T1000 (cell line): ENCODE results near the gene RNF214.
A peak's percentile ranks its signal among the peaks of the same experiment; 100 is the strongest.
"Not testable (repeated sequence)": the region's sequence is repeated elsewhere in the genome, so short reads cannot be mapped to it uniquely, and the experiment has no call there.

Experiments
- DNase-seq: peaks from one replicate; lab custom pipeline; 2025; ENCODE audit warnings: mixed read lengths; lab: John Stamatoyannopoulos, UW

RNF214 gene

GRCh38 chr11:117232092-117232878 is at the start of gene RNF214:
Gene RNF214 (plus strand): TSS chr11:117232671. CDS start chr11:117234273, 1,602 bp downstream.
- DNase-seq, result peak; percentile 48

- not testable (repeated sequence) for DNase-seq
Observed at GRCh38 chr11:117183178-117183577, 49.3 kb upstream of the RNF214 start.

GRCh38 chr11:117183724-117184349 is 48.6 kb upstream of the RNF214 start:
- DNase-seq, result no peak

DNA sequence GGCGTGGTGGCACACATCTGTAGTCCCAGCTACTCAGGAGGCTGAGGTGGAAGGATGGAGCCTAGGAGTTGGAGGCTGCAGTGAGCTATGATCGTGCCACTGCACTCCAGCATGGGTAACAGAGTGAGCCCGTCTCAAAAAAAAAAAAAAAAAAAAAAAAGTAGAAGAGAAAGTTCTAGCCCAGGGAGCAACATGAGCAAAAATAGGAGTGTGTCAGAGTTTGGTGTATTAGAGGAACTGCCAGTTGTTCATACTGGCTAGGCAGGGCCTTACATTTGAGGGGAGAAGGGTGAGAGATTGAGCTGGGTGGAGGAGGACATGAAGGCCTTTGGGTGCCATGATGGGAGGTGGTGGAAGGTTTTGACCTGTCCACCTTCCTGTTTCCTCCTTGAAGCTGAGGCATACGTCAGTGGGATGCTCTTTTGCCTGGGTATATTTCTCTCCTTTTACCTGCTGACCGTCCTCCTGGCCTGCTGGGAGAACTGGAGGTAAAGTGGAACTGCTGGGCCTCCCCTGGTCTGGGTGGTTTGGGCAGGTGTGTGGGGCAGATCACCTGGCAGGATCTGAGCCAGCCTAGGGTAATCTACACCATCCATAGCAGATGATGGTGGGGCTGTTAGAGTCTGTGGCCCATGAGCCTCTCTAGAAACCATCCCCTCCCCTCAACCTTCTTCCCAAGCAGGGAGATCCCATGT is 46.6 kb upstream of the RNF214 start:
- no peak for DNase-seq

- no peak for DNase-seq
Observed at GRCh38 chr11:117186431-117186761, 46.1 kb upstream of the RNF214 start.

GRCh38 chr11:117187007-117187406 is 45.5 kb upstream of the RNF214 start:
- no peak for DNase-seq

- DNase-seq, result no peak
Observed at GRCh38 chr11:117187428-117187798, 45.1 kb upstream of the RNF214 start.

DNA sequence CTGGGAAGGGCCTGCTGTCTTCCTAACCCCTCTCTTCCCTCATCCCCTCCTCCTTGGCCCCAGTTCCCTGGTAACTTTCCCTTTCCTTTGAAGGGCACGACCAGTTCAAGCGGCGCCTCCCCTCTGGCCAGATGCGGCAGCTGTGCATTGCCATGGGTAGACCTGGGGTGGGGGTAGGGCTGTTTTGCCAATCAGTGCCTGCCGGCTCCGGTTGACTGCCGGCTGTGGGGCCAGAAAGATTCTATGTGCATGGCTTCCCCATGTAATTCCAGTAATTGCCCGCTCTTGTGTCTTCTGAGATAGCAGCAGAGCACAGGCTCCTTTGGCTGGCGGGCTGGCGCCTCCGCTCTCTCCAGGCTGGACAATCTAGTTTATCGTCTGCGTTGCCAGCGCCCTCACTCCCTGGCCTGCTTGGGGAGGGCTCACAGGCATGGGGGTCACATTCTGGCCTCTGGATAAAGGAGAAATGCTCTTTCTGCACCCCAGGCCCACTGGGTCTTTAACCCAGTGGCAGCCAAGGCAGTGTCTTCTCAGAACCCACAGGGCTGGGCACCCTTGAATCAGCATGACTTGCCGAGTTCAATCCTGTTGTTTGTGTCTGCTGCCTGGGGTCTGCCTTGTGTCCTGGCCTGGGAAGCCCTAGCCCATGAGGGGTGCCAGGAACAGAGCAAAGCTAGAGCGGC is 44.5 kb upstream of the RNF214 start:
- DNase-seq, result no peak

- no peak for DNase-seq
Observed at GRCh38 chr11:117188620-117189081, 43.8 kb upstream of the RNF214 start.

DNA sequence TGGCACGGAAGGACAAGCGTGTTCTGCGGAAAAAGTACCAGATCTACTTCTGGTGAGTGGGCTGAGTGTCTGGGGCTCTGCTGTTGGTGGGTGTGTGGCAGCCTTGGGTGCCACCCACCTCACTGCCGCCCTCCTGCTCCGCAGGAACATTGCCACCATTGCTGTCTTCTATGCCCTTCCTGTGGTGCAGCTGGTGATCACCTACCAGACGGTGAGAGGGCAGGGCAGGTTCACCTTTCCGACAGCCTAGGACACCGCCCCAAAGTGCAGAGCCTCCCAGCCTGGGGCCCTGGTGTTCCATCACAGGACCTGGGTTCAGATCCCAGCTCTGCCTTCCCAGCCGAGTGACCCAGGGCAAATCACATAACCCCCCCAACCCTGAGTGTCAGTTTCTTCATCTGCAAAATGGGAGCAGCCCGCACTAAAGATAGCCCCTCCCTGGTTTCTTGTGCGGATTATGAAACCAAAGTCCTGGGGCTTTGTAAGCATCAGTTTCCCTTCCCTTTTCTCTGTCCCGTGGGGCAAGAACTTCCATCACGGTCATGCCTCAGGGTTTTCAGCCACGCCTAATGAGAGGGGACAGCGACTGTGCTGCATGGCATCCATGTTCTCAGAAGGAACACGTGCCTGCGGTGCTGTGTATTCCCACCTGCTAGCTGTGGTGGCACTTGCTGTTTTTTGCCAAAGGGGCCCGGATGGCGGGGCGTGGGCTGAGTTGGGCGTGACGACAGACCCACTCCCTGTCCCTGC is 43.1 kb upstream of the RNF214 start:
- DNase-seq, result no peak

- DNase-seq, result no peak
Observed at GRCh38 chr11:117189941-117190544, 42.4 kb upstream of the RNF214 start.

DNA sequence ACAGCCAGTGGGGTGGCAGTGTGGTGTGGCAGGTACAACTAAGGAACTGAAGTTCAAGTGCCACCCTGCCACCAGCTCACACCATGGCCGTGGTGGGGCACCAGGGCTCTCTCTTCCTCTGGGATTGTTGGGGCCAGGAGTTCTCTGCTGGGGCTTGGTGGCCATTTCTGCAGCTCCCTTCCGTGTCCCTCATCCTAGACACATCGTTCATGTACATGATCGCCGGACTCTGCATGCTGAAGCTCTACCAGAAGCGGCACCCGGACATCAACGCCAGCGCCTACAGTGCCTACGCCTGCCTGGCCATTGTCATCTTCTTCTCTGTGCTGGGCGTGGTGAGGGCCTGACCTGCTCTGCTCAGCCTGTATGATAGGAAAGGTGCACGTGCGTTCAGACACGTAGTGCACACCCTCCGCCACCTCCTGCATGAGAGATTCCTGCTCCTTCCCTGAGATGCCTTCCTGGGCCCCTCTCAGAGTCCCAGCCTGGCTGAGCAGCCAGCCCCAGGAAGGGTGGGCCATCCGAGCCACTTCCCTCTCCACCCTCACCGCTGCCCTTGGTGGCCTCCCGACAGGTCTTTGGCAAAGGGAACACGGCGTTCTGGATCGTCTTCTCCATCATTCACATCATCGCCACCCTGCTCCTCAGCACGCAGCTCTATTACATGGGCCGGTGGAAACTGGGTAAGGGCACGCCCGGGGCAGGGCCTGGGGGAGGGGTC is 40.6 kb upstream of the RNF214 start:
- no peak for DNase-seq

DNA sequence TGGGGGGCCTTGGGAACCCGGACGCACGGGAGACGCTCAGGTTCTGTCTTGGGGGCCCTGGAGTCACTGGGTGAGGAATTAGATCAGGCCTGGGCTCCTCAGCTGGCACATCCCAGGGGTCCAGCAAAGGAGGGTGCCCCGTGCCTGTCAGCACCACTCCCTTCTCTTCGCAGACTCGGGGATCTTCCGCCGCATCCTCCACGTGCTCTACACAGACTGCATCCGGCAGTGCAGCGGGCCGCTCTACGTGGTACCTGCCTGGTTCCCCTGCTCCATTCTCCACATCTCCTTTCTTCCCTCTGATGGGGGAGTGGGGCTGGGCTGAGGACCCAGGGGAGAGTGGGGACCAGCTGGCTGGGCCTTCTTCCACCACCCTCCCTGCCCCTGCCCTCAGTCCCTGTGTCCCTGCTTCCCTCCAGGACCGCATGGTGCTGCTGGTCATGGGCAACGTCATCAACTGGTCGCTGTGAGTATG is 40.0 kb upstream of the RNF214 start:
- DNase-seq, result no peak

DNA sequence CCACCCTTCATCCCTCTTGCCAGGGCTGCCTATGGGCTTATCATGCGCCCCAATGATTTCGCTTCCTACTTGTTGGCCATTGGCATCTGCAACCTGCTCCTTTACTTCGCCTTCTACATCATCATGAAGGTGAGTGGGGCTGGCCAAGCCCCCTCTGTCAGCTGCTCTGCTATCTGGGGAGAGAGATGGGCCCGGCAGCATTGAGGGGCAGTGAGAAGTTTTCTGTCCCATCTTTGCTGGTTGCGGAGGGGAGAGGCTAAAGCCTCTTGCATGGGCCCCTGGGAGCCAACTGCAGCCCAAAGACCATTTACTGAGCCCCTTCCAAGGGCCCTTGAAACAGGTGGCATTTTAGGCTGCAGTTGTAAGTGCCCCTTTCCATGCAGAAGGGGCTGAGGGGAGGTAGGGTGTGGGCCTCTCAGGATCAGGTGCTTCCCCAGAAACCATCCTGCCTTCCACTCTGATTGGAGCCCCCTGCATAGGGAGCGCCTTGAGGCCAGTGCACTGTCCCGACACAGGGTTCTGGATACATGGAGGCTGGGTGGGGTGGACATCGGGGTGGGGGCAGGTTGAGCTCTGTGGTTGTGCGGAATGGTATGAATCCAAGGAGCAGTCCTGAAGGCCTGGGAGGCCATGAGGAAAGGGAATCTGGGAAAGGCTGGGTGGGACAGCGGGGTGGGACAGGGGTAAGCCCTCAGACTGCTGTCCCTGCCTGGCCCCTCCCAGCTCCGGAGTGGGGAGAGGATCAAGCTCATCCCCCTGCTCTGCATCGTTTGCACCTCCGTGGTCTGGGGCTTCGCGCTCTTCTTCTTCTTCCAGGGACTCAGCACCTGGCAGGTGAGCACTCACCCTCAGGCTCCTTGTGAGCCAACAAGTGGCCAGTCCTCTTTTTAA is 39.1 kb upstream of the RNF214 start:
- DNase-seq, result no peak

DNA sequence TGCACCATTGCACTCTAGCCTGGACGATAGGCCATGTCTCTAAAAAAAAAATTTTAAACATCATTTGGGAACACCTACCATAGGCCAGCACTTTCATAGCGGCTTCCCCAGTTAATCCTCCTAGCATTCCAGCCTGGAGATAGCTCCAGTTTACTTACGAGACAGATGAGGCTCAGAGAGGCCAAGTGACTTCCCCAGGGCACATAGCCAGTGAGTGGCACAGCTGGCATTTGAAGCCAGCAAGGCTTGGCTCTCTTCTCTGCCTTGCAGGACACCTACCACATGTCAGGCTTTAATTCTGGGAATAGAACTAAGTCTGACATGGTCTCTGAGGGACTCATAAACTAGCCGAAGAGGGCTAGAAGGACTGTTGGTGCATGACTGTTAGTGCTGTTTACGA is 38.2 kb upstream of the RNF214 start:
- no peak for DNase-seq

DNA sequence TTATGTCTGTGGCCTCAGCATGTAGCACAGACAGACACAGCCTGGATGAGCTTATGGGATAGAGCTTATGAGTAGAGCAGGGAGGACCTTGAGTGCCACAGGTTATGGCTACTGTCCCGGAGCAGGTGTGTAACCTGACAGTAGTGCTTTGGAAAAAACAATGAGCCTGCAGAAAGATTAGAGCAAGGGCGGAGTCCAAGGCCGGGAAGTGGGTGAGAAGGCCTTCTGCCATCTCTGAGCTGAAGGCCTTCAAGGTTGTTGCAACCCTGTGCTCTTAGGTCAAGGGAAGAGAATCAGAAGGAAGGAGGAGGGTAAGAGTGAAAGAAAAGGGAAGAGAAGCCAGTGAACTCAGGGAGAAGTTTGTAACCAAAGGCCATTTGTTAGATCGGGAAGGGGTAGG is 37.2 kb upstream of the RNF214 start:
- DNase-seq, result no peak

DNA sequence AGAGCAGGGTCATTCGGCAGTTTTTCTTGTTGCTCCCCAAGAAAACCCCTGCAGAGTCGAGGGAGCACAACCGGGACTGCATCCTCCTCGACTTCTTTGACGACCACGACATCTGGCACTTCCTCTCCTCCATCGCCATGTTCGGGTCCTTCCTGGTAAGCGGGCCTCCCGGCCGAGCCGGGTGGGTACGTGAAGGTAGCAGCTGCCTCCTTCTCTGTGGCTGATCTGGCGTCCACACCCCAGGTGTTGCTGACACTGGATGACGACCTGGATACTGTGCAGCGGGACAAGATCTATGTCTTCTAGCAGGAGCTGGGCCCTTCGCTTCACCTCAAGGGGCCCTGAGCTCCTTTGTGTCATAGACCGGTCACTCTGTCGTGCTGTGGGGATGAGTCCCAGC is 36.7 kb upstream of the RNF214 start:
- no peak for DNase-seq

- no peak for DNase-seq
Observed at GRCh38 chr11:117197006-117197405, 35.5 kb upstream of the RNF214 start.
